Jurkat, Clone E6-1 (cell line): ENCODE measurements around the gene TSPAN17. TPM values are rescaled to one million over a fixed set of nuclear protein-coding genes. Genes with fewer than 3 reads are reported as not detected.
"Not testable (repeated sequence)": the region's sequence is repeated elsewhere in the genome, so short reads cannot be mapped to it uniquely, and the experiment has no call there.

Experiments used
- DNase-seq: peaks from one replicate; pipeline ENCODE4 v3.0.0-alpha.2; 2011; ENCODE audit warnings: low read depth, low spot score
- H3K4me3 ChIP-seq: 2 replicates; pipeline ENCODE4 v1.5.1; 2011; ENCODE audit warnings: mild to moderate bottlenecking, low read length, control low read depth, moderate library complexity
- polyA plus RNA-seq: library from polyadenylated mRNA; unstranded; fragments of >200 nt; gene quantifications from one replicate; pipeline ENCODE4 v1.2.1, GENCODE V29; 2012; ENCODE audit warnings: missing spikeins; ENCODE audit not compliant: insufficient read length, insufficient read depth

TSPAN17 gene
- polyA plus RNA-seq: 20.1 TPM

GRCh38 chr5:176647030-176647842, at the start of gene TSPAN17:
TSS of gene TSPAN17 (plus strand) at chr5:176647484. CDS start at chr5:176647616, 132 bp downstream.
- DNase-seq: peak; percentile 93
- H3K4me3 ChIP-seq: peak within 1 kb of the TSS; percentile 67

- not testable (repeated sequence) for DNase-seq, H3K4me3 ChIP-seq
These were observed 47.4 kb upstream of the TSPAN17 start for GRCh38 chr5:176599749-176600430.

GRCh38 chr5:176601901-176602482, 45.3 kb upstream of the TSPAN17 start:
- no peak for DNase-seq
- no peak overlapping the region for H3K4me3 ChIP-seq

- no peak overlapping the region for H3K4me3 ChIP-seq
- no peak for DNase-seq
These were observed 44.2 kb upstream of the TSPAN17 start for GRCh38 chr5:176603091-176603490.

GRCh38 chr5:176606032-176606431, 41.3 kb upstream of the TSPAN17 start:
- no peak overlapping the region for H3K4me3 ChIP-seq
- no peak for DNase-seq

GRCh38 chr5:176606875-176607274, 40.4 kb upstream of the TSPAN17 start:
- H3K4me3 ChIP-seq: no peak overlapping the region
- DNase-seq: no peak

- no peak overlapping the region for H3K4me3 ChIP-seq
- DNase-seq: no peak
These were observed 39.1 kb upstream of the TSPAN17 start for GRCh38 chr5:176608142-176608705.

GRCh38 chr5:176608937-176609723, 38.2 kb upstream of the TSPAN17 start:
- DNase-seq: no peak

GRCh38 chr5:176609724-176610434, 37.4 kb upstream of the TSPAN17 start, which contains the start of gene GPRIN1:
TSS of gene GPRIN1 (minus strand) at chr5:176610156. CDS start at chr5:176599834, 10,322 bp downstream.
- peak within 1 kb of the TSS; percentile 55 for H3K4me3 ChIP-seq
- no peak for DNase-seq

More at GRCh38 chr5:176608937-176609723, 38.2 kb upstream of the TSPAN17 start:
- peak overlapping the region; percentile 48 for H3K4me3 ChIP-seq

- no peak for DNase-seq
- H3K4me3 ChIP-seq: peak overlapping the region; percentile 55
These were observed 36.9 kb upstream of the TSPAN17 start for GRCh38 chr5:176610435-176610773.

GRCh38 chr5:176611435-176611834, 35.8 kb upstream of the TSPAN17 start:
- peak; percentile 43 for DNase-seq
- H3K4me3 ChIP-seq: no peak overlapping the region

- H3K4me3 ChIP-seq: no peak overlapping the region
- no peak for DNase-seq
These were observed 35.3 kb upstream of the TSPAN17 start for GRCh38 chr5:176612008-176612407.

- no peak for DNase-seq
- no peak overlapping the region for H3K4me3 ChIP-seq
These were observed 34.4 kb upstream of the TSPAN17 start for GRCh38 chr5:176612855-176613254.

- no peak for DNase-seq
- no peak overlapping the region for H3K4me3 ChIP-seq
These were observed 32.3 kb upstream of the TSPAN17 start for GRCh38 chr5:176614805-176615478.

- DNase-seq: no peak
- no peak overlapping the region for H3K4me3 ChIP-seq
These were observed 30.8 kb upstream of the TSPAN17 start for GRCh38 chr5:176616511-176616910.

- no peak for DNase-seq
These were observed 28.5 kb upstream of the TSPAN17 start for GRCh38 chr5:176618783-176619182.

GRCh38 chr5:176619203-176619568, 28.1 kb upstream of the TSPAN17 start:
- H3K4me3 ChIP-seq: no peak overlapping the region
- no peak for DNase-seq

More at GRCh38 chr5:176618783-176619182, 28.5 kb upstream of the TSPAN17 start:
- no peak overlapping the region for H3K4me3 ChIP-seq
